HepG2 (cell line): ENCODE results near the gene PAXX. TPM values are rescaled to one million over a fixed set of nuclear protein-coding genes. Genes with fewer than 3 reads are reported as not detected.

Experiments used
- ATAC-seq: fragments of 200-7000 bp; cut with Tn5 transposase; 3 replicates; pipeline ENCODE4 v1.9.1; 2020; ENCODE audit warnings: mild to moderate bottlenecking, moderate library complexity
- BruUV-seq: library from RNA; stranded (reverse); fragments of 400-500 nt; replicated peaks from 2 replicates; lab custom pipeline; 2021; lab: Mats Ljungman, UMichigan
- CTCF ChIA-PET: fragments of 300-600 bp; formaldehyde crosslinking; extraction: SDS; loops from one replicate; lab custom pipeline; 2021; ENCODE audit warnings: low total read pairs, inconsistent platforms, low intra/inter-chr PET ratio; lab: Yijun Ruan, JAX
- POLR2A ChIA-PET: fragments of 350-600 bp; sonication (Branson Sonifier 250); formaldehyde crosslinking; loops from one replicate; lab custom pipeline; 2020; ENCODE audit warnings: antibody characterized with exemption, inconsistent platforms; lab: Yijun Ruan, JAX
- DNase-seq: peaks from one replicate; pipeline ENCODE4 v3.0.0-alpha.2; 2015; ENCODE audit warnings: low spot score
- FAIRE-seq: peaks from 3 replicates; lab custom pipeline; 2011; peaks lifted over from hg19 to GRCh38; lab: Jason Lieb, UNC
- H2AFZ ChIP-seq: one replicate; pipeline ENCODE4 v1.6.1; 2011; ENCODE audit warnings: low read length, inconsistent platforms
- H3K27ac ChIP-seq: fragments of 300-600 bp; 3 replicates; pipeline ENCODE4 v1.8.0; 2011; ENCODE audit warnings: mixed run types, mild to moderate bottlenecking, mixed read lengths, low read length, inconsistent platforms; ENCODE audit not compliant: insufficient read depth; ENCODE audit errors: extremely low read length
- H3K27me3 ChIP-seq, 2 experiments: fragments of 200-600 bp in 1 of 2; 2 replicates in 1 of 2; 3 replicates in 1 of 2; pipeline versions ENCODE4 v1.6.0 to v1.8.0; 2011; ENCODE audit warnings: low read length in 2 of 2, mild to moderate bottlenecking in 2 of 2, moderate library complexity in 2 of 2, inconsistent platforms in 1 of 2; ENCODE audit not compliant: insufficient read depth in 2 of 2, control insufficient read depth in 1 of 2
- H3K36me3 ChIP-seq, 2 experiments: fragments of 200-600 bp in 1 of 2; replicated peaks in 1 of 2; 2 replicates in 1 of 2; 3 replicates in 1 of 2; pipeline versions ENCODE4 v1.5.1 to v1.8.0; 2011; ENCODE audit warnings: low read length in 2 of 2, inconsistent platforms in 1 of 2; ENCODE audit not compliant: insufficient read depth in 2 of 2, control insufficient read depth in 1 of 2
- H3K4me1 ChIP-seq: 2 replicates; pipeline ENCODE4 v1.5.1; 2012; ENCODE audit warnings: low read length, inconsistent platforms; ENCODE audit not compliant: insufficient read depth
- H3K4me2 ChIP-seq: 2 replicates; pipeline ENCODE4 v1.6.0; 2011; ENCODE audit warnings: low read depth, low read length, inconsistent platforms
- H3K4me3 ChIP-seq, 3 experiments: fragments of 200-600 bp in 1 of 3; sonication (generic), shearing (Covaris generic) in 1 of 3; replicated peaks in 1 of 3; 2 replicates each; pipeline ENCODE4 v1.5.1; 2011 to 2016; ENCODE audit warnings: low read length in 3 of 3, inconsistent platforms in 2 of 3, low read depth in 2 of 3, mild to moderate bottlenecking in 2 of 3, control low read depth in 1 of 3, mixed read lengths in 1 of 3; ENCODE audit not compliant: insufficient read depth in 1 of 3
- H3K79me2 ChIP-seq: one replicate; pipeline ENCODE4 v1.6.1; 2011; ENCODE audit warnings: low read length, inconsistent platforms; ENCODE audit not compliant: insufficient read depth
- H3K9ac ChIP-seq: 2 replicates; pipeline ENCODE4 v1.6.0; 2011; ENCODE audit warnings: mild to moderate bottlenecking, low read depth, low read length, inconsistent platforms; ENCODE audit not compliant: insufficient read depth
- H3K9me3 ChIP-seq: 2 replicates; pipeline ENCODE4 v1.5.1; 2012; ENCODE audit warnings: mild to moderate bottlenecking, low read length
- H4K20me1 ChIP-seq: 2 replicates; pipeline ENCODE4 v1.6.0; 2011; ENCODE audit warnings: inconsistent platforms, mild to moderate bottlenecking, low read length, moderate library complexity; ENCODE audit not compliant: insufficient read depth
- AGO2 ChIP-seq: fragments of 200-400 bp; formaldehyde crosslinking; optimal IDR thresholded peaks from 2 replicates; pipeline ENCODE3; 2017; ENCODE audit warnings: mild to moderate bottlenecking, low read depth, low read length, moderate library complexity
- ELF4 ChIP-seq: sonication (generic); formaldehyde crosslinking; IDR thresholded peaks from 2 replicates; pipeline ENCODE4 v1.5.0; 2020; ENCODE audit warnings: missing genetic modification reagents, mild to moderate bottlenecking, moderate library complexity, borderline replicate concordance
- ZNF292 ChIP-seq: sonication (generic); formaldehyde crosslinking; IDR thresholded peaks from 2 replicates; pipeline ENCODE4 v1.8.1; 2022; ENCODE audit warnings: mild to moderate bottlenecking, low read depth, missing genetic modification reagents, borderline replicate concordance
- ZNF672 ChIP-seq: sonication (generic); formaldehyde crosslinking; IDR thresholded peaks from 2 replicates; pipeline ENCODE4 v1.8.1; 2022; ENCODE audit warnings: missing genetic modification reagents
- WGBS: methylation state at CpG from one replicate; pipeline ENCODE4 v1.1.6; 2017; ENCODE audit warnings: low lambda C conversion rate; 5-methylcytosine and 5-hydroxymethylcytosine counted together
- in situ Hi-C: cut with HindIII; loops from 2 replicates; pipeline ENCODE4 v1.10.0; 2017; ENCODE audit warnings: low pct_unique_long_range_greater_than_20kb; ENCODE audit not compliant: extremely low pct_ligation_motif_present
- intact Hi-C: fragments of 100-400 bp; cut with micrococcal nuclease; formaldehyde crosslinking; loops from one replicate; pipeline ENCODE4 v1.10.0; 2022; ENCODE audit not compliant: unreplicated experiment
- polyA plus RNA-seq, 8 experiments: library from polyadenylated mRNA; depleted of rRNA in 3 of 8; stranded (reverse) in 7 of 8; unstranded in 1 of 8; fragments of >200 nt; fragmentation: Illumina TruSeq in 4 of 8; extraction: Trizol in 4 of 8; gene quantifications; 2 replicates each; pipeline versions ENCODE4 v1.2.1 to v1.2.3, GENCODE V29; 2011 to 2016; ENCODE audit warnings: low read depth in 4 of 8, missing spikeins in 1 of 8, mixed read lengths in 1 of 8; ENCODE audit not compliant: insufficient read depth in 1 of 8
- total RNA-seq, 5 experiments: library from RNA; depleted of rRNA; stranded (reverse); fragments of >200 nt; fragmentation: Illumina TruSeq; extraction: Trizol; gene quantifications; 2 replicates each; pipeline ENCODE4 v1.2.3, GENCODE V29; 2016; ENCODE audit warnings: low read depth in 1 of 5
- TF ChIP-seq, protein P1 (sequence below), 2 experiments: fragments of 450-650 bp in 1 of 2; sonication (generic) in 1 of 2; formaldehyde crosslinking in 1 of 2; IDR thresholded peaks; 2 replicates each; pipeline versions ENCODE4 v1.6.1 to v1.8.0; 2016 to 2022; ENCODE audit warnings: antibody characterized with exemption in 1 of 2, mild to moderate bottlenecking in 1 of 2, missing genetic modification reagents in 1 of 2
- TF ChIP-seq, protein P2 (sequence below): fragments of 450-650 bp; IDR thresholded peaks from 2 replicates; pipeline ENCODE4 v1.6.1; 2017; ENCODE audit warnings: mild to moderate bottlenecking
- TF ChIP-seq, protein P3 (sequence below): sonication (generic); formaldehyde crosslinking; IDR thresholded peaks from 2 replicates; pipeline ENCODE4 v1.5.0; 2020; ENCODE audit warnings: missing genetic modification reagents, mild to moderate bottlenecking, borderline replicate concordance
- TF ChIP-seq, protein P4 (sequence below): IDR thresholded peaks from 2 replicates; pipeline ENCODE4 v1.6.1; 2016; ENCODE audit warnings: mild to moderate bottlenecking

PAXX gene
- total and polyA plus RNA-seq, 2 of the 13 experiments (the other 11 are each of a cell fraction or from before 2014, with no cell fraction given): 14.0 to 31.9 TPM

DNA sequence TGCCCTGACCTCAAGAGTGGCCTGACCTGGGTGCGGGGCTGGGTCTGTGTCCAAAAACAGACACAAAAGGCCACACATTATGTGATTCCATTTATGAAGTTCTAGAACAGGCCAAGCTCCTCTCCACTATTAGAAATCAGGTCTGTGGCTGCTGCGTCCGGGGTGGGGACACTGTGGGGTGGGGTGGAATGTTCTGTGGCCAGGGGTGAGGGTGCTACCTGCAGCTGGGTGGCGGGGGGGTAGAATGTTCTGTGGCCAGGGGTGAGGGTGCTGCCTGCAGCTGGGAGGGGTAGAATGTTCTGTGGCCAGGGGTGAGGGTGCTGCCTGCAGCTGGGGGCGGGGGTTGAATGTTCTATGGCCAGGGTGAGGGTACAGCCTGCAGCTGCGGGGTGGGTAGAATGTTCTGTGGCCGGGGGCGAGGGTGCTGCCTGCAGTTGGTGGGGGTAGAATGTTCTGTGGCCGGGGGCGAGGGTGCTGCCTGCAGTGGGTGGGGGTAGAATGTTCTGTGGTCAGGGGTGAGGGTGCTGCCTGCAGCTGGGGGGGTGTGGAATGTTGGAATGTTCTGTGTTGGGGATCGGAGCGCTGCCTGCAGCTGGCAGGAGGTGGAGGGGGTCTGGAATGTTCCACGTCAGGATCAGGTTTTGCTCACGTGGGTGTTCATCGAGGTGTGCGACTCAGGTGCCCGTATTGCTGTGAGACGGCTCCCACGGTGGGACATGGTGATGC is 31.8 kb upstream of the PAXX start:
- ChIA-PET CTCF (no interaction called here), POLR2A (interaction anchor here (0.6 kb wide), 1 partner anchor 15 kb away, joined by 4 read pairs; the partner anchor contains the start of genes C8G and FBXW5)
- Histone ChIP-seq H3K36me3 (no peaks in the 10 kb centered on the region), H3K9ac (no peak overlapping the region), H4K20me1 (no peaks in the 10 kb centered on the region), H3K4me1 (peaks cover 6% of the 10 kb centered on the region), H3K4me3 (no peak overlapping the region), H3K9me3 (no peaks in the 10 kb centered on the region), H3K79me2 (no peaks in the 10 kb centered on the region), H2AFZ (no peak overlapping the region), H3K27ac (no peak overlapping the region), H3K4me2 (no peak overlapping the region), H3K27me3 (peaks cover 15 to 42% of the 10 kb centered on the region in 2 experiments)
- in situ Hi-C loops (no loop called here), intact Hi-C loops (no loop called here)
- DNase-seq: no peak
- WGBS: 38% methylated on average over 18 of the region's 19 CpGs
- BruUV-seq: no TSS peak
- ATAC-seq: no peak
- no peak for FAIRE-seq
- TF ChIP-seq, protein P1, sequence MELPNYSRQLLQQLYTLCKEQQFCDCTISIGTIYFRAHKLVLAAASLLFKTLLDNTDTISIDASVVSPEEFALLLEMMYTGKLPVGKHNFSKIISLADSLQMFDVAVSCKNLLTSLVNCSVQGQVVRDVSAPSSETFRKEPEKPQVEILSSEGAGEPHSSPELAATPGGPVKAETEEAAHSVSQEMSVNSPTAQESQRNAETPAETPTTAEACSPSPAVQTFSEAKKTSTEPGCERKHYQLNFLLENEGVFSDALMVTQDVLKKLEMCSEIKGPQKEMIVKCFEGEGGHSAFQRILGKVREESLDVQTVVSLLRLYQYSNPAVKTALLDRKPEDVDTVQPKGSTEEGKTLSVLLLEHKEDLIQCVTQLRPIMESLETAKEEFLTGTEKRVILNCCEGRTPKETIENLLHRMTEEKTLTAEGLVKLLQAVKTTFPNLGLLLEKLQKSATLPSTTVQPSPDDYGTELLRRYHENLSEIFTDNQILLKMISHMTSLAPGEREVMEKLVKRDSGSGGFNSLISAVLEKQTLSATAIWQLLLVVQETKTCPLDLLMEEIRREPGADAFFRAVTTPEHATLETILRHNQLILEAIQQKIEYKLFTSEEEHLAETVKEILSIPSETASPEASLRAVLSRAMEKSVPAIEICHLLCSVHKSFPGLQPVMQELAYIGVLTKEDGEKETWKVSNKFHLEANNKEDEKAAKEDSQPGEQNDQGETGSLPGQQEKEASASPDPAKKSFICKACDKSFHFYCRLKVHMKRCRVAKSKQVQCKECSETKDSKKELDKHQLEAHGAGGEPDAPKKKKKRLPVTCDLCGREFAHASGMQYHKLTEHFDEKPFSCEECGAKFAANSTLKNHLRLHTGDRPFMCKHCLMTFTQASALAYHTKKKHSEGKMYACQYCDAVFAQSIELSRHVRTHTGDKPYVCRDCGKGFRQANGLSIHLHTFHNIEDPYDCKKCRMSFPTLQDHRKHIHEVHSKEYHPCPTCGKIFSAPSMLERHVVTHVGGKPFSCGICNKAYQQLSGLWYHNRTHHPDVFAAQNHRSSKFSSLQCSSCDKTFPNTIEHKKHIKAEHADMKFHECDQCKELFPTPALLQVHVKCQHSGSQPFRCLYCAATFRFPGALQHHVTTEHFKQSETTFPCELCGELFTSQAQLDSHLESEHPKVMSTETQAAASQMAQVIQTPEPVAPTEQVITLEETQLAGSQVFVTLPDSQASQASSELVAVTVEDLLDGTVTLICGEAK (IDR thresholded peaks at IDR 0.05): no peak
- TF ChIP-seq, protein P1 (CRISPR knock-in tag; IDR thresholded peaks at IDR 0.05): no peak
- TF ChIP-seq, protein P2, sequence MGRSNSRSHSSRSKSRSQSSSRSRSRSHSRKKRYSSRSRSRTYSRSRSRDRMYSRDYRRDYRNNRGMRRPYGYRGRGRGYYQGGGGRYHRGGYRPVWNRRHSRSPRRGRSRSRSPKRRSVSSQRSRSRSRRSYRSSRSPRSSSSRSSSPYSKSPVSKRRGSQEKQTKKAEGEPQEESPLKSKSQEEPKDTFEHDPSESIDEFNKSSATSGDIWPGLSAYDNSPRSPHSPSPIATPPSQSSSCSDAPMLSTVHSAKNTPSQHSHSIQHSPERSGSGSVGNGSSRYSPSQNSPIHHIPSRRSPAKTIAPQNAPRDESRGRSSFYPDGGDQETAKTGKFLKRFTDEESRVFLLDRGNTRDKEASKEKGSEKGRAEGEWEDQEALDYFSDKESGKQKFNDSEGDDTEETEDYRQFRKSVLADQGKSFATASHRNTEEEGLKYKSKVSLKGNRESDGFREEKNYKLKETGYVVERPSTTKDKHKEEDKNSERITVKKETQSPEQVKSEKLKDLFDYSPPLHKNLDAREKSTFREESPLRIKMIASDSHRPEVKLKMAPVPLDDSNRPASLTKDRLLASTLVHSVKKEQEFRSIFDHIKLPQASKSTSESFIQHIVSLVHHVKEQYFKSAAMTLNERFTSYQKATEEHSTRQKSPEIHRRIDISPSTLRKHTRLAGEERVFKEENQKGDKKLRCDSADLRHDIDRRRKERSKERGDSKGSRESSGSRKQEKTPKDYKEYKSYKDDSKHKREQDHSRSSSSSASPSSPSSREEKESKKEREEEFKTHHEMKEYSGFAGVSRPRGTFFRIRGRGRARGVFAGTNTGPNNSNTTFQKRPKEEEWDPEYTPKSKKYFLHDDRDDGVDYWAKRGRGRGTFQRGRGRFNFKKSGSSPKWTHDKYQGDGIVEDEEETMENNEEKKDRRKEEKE: no peak
- TF ChIP-seq AGO2: no peak
- no peak for TF ChIP-seq ZNF672
- TF ChIP-seq ELF4 (CRISPR knock-in tag): no peak
- TF ChIP-seq, protein P3, sequence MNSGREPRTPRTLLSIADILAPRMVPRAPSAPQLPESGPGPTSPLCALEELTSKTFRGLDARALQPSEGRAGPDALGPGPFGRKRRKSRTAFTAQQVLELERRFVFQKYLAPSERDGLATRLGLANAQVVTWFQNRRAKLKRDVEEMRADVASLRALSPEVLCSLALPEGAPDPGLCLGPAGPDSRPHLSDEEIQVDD (CRISPR knock-in tag): no peak
- TF ChIP-seq, protein P4, sequence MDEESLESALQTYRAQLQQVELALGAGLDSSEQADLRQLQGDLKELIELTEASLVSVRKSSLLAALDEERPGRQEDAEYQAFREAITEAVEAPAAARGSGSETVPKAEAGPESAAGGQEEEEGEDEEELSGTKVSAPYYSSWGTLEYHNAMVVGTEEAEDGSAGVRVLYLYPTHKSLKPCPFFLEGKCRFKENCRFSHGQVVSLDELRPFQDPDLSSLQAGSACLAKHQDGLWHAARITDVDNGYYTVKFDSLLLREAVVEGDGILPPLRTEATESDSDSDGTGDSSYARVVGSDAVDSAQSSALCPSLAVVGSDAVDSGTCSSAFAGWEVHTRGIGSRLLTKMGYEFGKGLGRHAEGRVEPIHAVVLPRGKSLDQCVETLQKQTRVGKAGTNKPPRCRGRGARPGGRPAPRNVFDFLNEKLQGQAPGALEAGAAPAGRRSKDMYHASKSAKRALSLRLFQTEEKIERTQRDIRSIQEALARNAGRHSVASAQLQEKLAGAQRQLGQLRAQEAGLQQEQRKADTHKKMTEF (CRISPR knock-in tag): no peak
- no peak for TF ChIP-seq ZNF292 (CRISPR knock-in tag)
